ENCODE measurements around the gene PANK3. TPM values are rescaled to one million over a fixed set of nuclear protein-coding genes. Genes with fewer than 3 reads are reported as not detected.

Gene PANK3
- total and polyA plus RNA-seq, 10 of the 15 experiments (the other 5 are each of a cell fraction or from before 2014, with no cell fraction given): 4.7 to 43.7 (median 23.9) TPM

DNA sequence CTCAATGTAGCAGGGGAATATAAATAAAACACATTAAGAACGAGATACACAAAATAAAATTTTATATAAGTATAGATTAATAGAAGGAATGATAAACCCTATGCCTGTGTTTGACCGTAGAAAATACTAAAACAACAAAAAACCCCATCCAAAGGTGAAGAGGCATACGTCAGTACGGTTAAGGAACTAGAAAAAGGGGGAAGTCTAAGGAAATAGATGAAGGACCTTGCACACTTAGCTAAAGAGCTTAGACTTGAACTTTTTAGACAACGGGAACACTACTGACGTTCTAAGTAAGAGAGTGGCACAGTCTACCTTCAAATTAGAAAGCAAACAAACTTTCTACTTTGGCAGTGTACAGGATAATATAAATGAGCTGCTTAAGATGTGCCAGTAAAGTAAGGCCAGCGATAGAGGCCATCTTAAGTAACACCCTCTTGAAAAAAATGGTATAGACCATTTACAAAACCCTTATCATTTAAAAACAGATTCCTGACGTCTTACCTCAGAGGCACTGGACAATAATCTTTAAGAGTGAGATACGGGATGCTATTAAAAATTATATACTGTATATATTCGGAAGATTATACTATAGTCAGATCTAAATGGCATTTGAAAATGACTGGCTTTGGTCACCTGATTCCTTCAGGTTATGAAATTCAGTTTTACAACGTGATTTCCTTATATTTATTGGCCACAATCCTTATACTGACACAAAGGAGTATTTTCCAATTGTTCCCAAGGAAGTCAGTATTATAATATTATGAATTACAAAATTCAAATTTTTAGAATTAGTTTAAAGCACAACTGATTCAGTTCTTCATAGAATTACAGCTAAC, 8.5 kb downstream of the PANK3 start:
- H2AFZ ChIP-seq (ENCODE audit: control insufficient read depth, low read depth, low read length): no peak overlapping the region
- CTCF ChIA-PET: no interaction called here
- peaks cover 0 to 20% of the 10 kb centered on the region in 2 experiments; a peak in 3 of 4 replicates for H3K36me3 ChIP-seq (ENCODE audit: control insufficient read depth in 2 of 2, insufficient read depth in 2 of 2, low read length in 1 of 2)
- TF ChIP-seq TCF3 (IDR thresholded peaks at IDR 0.05; ENCODE audit: borderline replicate concordance, insufficient read depth, low read depth, low read length) (no peak), NR2F1 (conservative IDR thresholded peaks at IDR 0.05) (no peak), NRF1 (conservative IDR thresholded peaks at IDR 0.05; ENCODE audit: low read depth, low read length) (no peak), RAD21 (IDR thresholded peaks at IDR 0.05; ENCODE audit: insufficient read depth, low read depth, low read length) (no peak), RFX5 (IDR thresholded peaks at IDR 0.05; ENCODE audit: low read depth, low read length) (no peak)
- TF ChIP-seq, protein P1, sequence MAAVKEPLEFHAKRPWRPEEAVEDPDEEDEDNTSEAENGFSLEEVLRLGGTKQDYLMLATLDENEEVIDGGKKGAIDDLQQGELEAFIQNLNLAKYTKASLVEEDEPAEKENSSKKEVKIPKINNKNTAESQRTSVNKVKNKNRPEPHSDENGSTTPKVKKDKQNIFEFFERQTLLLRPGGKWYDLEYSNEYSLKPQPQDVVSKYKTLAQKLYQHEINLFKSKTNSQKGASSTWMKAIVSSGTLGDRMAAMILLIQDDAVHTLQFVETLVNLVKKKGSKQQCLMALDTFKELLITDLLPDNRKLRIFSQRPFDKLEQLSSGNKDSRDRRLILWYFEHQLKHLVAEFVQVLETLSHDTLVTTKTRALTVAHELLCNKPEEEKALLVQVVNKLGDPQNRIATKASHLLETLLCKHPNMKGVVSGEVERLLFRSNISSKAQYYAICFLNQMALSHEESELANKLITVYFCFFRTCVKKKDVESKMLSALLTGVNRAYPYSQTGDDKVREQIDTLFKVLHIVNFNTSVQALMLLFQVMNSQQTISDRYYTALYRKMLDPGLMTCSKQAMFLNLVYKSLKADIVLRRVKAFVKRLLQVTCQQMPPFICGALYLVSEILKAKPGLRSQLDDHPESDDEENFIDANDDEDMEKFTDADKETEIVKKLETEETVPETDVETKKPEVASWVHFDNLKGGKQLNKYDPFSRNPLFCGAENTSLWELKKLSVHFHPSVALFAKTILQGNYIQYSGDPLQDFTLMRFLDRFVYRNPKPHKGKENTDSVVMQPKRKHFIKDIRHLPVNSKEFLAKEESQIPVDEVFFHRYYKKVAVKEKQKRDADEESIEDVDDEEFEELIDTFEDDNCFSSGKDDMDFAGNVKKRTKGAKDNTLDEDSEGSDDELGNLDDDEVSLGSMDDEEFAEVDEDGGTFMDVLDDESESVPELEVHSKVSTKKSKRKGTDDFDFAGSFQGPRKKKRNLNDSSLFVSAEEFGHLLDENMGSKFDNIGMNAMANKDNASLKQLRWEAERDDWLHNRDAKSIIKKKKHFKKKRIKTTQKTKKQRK (IDR thresholded peaks at IDR 0.05; ENCODE audit: low read depth, low read length): no peak
- TF ChIP-seq, protein P2, sequence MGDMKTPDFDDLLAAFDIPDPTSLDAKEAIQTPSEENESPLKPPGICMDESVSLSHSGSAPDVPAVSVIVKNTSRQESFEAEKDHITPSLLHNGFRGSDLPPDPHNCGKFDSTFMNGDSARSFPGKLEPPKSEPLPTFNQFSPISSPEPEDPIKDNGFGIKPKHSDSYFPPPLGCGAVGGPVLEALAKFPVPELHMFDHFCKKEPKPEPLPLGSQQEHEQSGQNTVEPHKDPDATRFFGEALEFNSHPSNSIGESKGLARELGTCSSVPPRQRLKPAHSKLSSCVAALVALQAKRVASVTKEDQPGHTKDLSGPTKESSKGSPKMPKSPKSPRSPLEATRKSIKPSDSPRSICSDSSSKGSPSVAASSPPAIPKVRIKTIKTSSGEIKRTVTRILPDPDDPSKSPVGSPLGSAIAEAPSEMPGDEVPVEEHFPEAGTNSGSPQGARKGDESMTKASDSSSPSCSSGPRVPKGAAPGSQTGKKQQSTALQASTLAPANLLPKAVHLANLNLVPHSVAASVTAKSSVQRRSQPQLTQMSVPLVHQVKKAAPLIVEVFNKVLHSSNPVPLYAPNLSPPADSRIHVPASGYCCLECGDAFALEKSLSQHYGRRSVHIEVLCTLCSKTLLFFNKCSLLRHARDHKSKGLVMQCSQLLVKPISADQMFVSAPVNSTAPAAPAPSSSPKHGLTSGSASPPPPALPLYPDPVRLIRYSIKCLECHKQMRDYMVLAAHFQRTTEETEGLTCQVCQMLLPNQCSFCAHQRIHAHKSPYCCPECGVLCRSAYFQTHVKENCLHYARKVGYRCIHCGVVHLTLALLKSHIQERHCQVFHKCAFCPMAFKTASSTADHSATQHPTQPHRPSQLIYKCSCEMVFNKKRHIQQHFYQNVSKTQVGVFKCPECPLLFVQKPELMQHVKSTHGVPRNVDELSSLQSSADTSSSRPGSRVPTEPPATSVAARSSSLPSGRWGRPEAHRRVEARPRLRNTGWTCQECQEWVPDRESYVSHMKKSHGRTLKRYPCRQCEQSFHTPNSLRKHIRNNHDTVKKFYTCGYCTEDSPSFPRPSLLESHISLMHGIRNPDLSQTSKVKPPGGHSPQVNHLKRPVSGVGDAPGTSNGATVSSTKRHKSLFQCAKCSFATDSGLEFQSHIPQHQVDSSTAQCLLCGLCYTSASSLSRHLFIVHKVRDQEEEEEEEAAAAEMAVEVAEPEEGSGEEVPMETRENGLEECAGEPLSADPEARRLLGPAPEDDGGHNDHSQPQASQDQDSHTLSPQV (IDR thresholded peaks at IDR 0.05): no peak
- TF ChIP-seq, protein P3, sequence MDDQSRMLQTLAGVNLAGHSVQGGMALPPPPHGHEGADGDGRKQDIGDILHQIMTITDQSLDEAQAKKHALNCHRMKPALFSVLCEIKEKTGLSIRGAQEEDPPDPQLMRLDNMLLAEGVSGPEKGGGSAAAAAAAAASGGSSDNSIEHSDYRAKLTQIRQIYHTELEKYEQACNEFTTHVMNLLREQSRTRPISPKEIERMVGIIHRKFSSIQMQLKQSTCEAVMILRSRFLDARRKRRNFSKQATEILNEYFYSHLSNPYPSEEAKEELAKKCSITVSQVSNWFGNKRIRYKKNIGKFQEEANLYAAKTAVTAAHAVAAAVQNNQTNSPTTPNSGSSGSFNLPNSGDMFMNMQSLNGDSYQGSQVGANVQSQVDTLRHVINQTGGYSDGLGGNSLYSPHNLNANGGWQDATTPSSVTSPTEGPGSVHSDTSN (IDR thresholded peaks at IDR 0.05; ENCODE audit: insufficient replicate concordance, low read depth, low read length): no peak
- DNase-seq (ENCODE audit: low read depth, low spot score) (no peak), FAIRE-seq (no peak), ATAC-seq (no peak)
- BruUV-seq (replicated peaks): no TSS peak
- WGBS (ENCODE audit: insufficient coverage, insufficient replicate concordance, low lambda C conversion rate, missing lambda C conversion rate): 88% methylated on average over 11 of the region's 11 CpGs
- H3K27me3 ChIP-seq (replicated peaks in 1 of 2; ENCODE audit: control insufficient read depth in 2 of 2, insufficient read depth in 2 of 2, low read length in 1 of 2): no peaks in the 10 kb centered on the region
- SMC1A ChIA-PET (ENCODE audit: uncharacterized antibody, unreplicated experiment): no interaction called here
- POLR2A ChIA-PET: no interaction called here
- in situ Hi-C loops (cut with MboI) (no loop called here), intact Hi-C loops (cut with micrococcal nuclease; ENCODE audit: unreplicated experiment) (loop anchor here (10.0 kb wide), 1 partner anchor 276 kb away; the partner anchor contains the start of gene WWC1)
- no peak overlapping the region for H3K9ac ChIP-seq (ENCODE audit: control insufficient read depth, insufficient read depth, low read length)
- H3K79me2 ChIP-seq (ENCODE audit: control insufficient read depth, insufficient read depth, low read length): peaks cover 63% of the 10 kb centered on the region
- no peak overlapping the region for H3K27ac ChIP-seq (ENCODE audit: control insufficient read depth, insufficient read depth)
- no peak overlapping the region for H3K4me2 ChIP-seq (ENCODE audit: control insufficient read depth, insufficient read depth)
- H3K9me3 ChIP-seq (replicated peaks; ENCODE audit: control insufficient read depth, insufficient read depth, low read length): peaks cover 4% of the 10 kb centered on the region
- H3K4me3 ChIP-seq: no peak overlapping the region
- H3K4me1 ChIP-seq (ENCODE audit: control insufficient read depth, insufficient read depth, low read length): no peaks in the 10 kb centered on the region
- H4K20me1 ChIP-seq (ENCODE audit: control insufficient read depth, insufficient read depth): peaks cover 4% of the 10 kb centered on the region; the same call in 1 of the 2 replicates
- RAD21 ChIA-PET (ENCODE audit: unreplicated experiment): interaction anchor here (0.5 kb wide), 1 partner anchor 65 kb away, joined by 3 read pairs; no protein-coding TSS in a partner anchor
